Astrocyte (in vitro differentiated cells and primary cell): ENCODE data around the gene LARGE1. TPM values are rescaled to one million over a fixed set of nuclear protein-coding genes. Genes with fewer than 3 reads are reported as not detected.
A peak's percentile ranks its signal among the peaks of the same experiment; 100 is the strongest.

Source experiments
- DNase-seq: peaks from one replicate; pipeline ENCODE4 v3.0.0-alpha.2; 2010; ENCODE audit warnings: low read depth
- FAIRE-seq: peaks from 2 replicates; lab custom pipeline; 2011; peaks lifted over from hg19 to GRCh38; lab: Jason Lieb, UNC
- H2AFZ ChIP-seq: 2 replicates; pipeline ENCODE4 v1.6.0; 2012; ENCODE audit warnings: low read depth, low read length, inconsistent platforms
- H3K27ac ChIP-seq: 2 replicates; pipeline ENCODE4 v1.5.1; 2011; ENCODE audit warnings: low read depth, low read length, inconsistent platforms
- H3K27me3 ChIP-seq: 2 replicates; pipeline ENCODE4 v1.6.0; 2011; ENCODE audit warnings: low read length, inconsistent platforms; ENCODE audit not compliant: insufficient read depth
- H3K36me3 ChIP-seq: 2 replicates; pipeline ENCODE4 v1.5.1; 2011; ENCODE audit warnings: low read length, inconsistent platforms; ENCODE audit not compliant: insufficient read depth
- H3K4me1 ChIP-seq: 2 replicates; pipeline ENCODE4 v1.5.1; 2011; ENCODE audit warnings: low read length, inconsistent platforms; ENCODE audit not compliant: insufficient read depth
- H3K4me2 ChIP-seq: 2 replicates; pipeline ENCODE4 v1.6.0; 2012; ENCODE audit warnings: low read length, inconsistent platforms
- H3K4me3 ChIP-seq: 2 replicates; pipeline ENCODE4 v1.5.1; 2011; ENCODE audit warnings: low read depth, mild to moderate bottlenecking, low read length, inconsistent platforms; ENCODE audit not compliant: insufficient read depth
- H3K79me2 ChIP-seq: 2 replicates; pipeline ENCODE4 v1.6.0; 2012; ENCODE audit warnings: mild to moderate bottlenecking, low read length, inconsistent platforms; ENCODE audit not compliant: insufficient read depth
- H3K9ac ChIP-seq: 2 replicates; pipeline ENCODE4 v1.6.0; 2012; ENCODE audit warnings: mild to moderate bottlenecking, low read length, inconsistent platforms
- H3K9me3 ChIP-seq: 2 replicates; pipeline ENCODE4 v1.5.1; 2012; ENCODE audit warnings: low read depth, mild to moderate bottlenecking, low read length, inconsistent platforms; ENCODE audit not compliant: insufficient read depth
- H4K20me1 ChIP-seq: 2 replicates; pipeline ENCODE4 v1.6.0; 2012; ENCODE audit warnings: low read length, inconsistent platforms; ENCODE audit not compliant: insufficient read depth
- H3K27ac Mint-ChIP-seq: one replicate; pipeline ENCODE4 v1.8.0; 2021; ENCODE audit warnings: mild to moderate bottlenecking, mixed read lengths; ENCODE audit not compliant: unreplicated experiment
- H3K27me3 Mint-ChIP-seq: one replicate; pipeline ENCODE4 v1.8.0; 2021; ENCODE audit warnings: low read depth, mixed read lengths; ENCODE audit not compliant: unreplicated experiment
- H3K36me3 Mint-ChIP-seq: one replicate; pipeline ENCODE4 v1.8.0; 2021; ENCODE audit warnings: low read depth, mixed read lengths; ENCODE audit not compliant: unreplicated experiment
- H3K4me1 Mint-ChIP-seq: one replicate; pipeline ENCODE4 v1.8.0; 2021; ENCODE audit warnings: low read depth, mixed read lengths; ENCODE audit not compliant: unreplicated experiment
- H3K4me3 Mint-ChIP-seq: one replicate; pipeline ENCODE4 v1.8.0; 2021; ENCODE audit warnings: mild to moderate bottlenecking, moderate library complexity, mixed read lengths; ENCODE audit not compliant: unreplicated experiment
- H3K9me3 Mint-ChIP-seq: one replicate; pipeline ENCODE4 v1.8.0; 2021; ENCODE audit warnings: mild to moderate bottlenecking, mixed read lengths; ENCODE audit not compliant: unreplicated experiment
- EZH2 ChIP-seq: IDR thresholded peaks from 2 replicates; pipeline ENCODE4 v1.6.1; 2012; ENCODE audit warnings: mild to moderate bottlenecking, low read length, inconsistent platforms; ENCODE audit not compliant: insufficient read depth
- total RNA-seq: library from RNA; stranded (reverse); gene quantifications from 2 replicates; pipeline ENCODE4 v1.2.1, GENCODE V29; 2021
- TF ChIP-seq, protein P1 (sequence below): IDR thresholded peaks from 2 replicates; pipeline ENCODE4 v1.5.1; 2011; ENCODE audit warnings: low read depth, mild to moderate bottlenecking, inconsistent platforms, low read length, moderate library complexity; ENCODE audit not compliant: insufficient read depth

LARGE1 gene
- total RNA-seq, 1 donor from 2014 or later, result 92.6 TPM

- DNase-seq (no peak), FAIRE-seq (no peak)
- H3K27me3 Mint-ChIP-seq, result no peaks in the 10 kb centered on the region
- Histone ChIP-seq H3K9ac (no peak overlapping the region), H3K4me3 (no peak overlapping the region), H3K9me3 (no peaks in the 10 kb centered on the region), H2AFZ (no peak overlapping the region), H3K4me1 (no peaks in the 10 kb centered on the region), H3K27ac (no peak overlapping the region), H3K79me2 (no peaks in the 10 kb centered on the region), H3K27me3 (no peaks in the 10 kb centered on the region), H4K20me1 (peaks cover 4% of the 10 kb centered on the region), H3K4me2 (no peak overlapping the region), H3K36me3 (no peaks in the 10 kb centered on the region)
- no peak overlapping the region for H3K4me3 Mint-ChIP-seq
- H3K36me3 Mint-ChIP-seq, result peaks cover 11% of the 10 kb centered on the region
- peaks cover 9% of the 10 kb centered on the region for H3K4me1 Mint-ChIP-seq
- no peak overlapping the region for H3K27ac Mint-ChIP-seq
- TF ChIP-seq, protein P1, sequence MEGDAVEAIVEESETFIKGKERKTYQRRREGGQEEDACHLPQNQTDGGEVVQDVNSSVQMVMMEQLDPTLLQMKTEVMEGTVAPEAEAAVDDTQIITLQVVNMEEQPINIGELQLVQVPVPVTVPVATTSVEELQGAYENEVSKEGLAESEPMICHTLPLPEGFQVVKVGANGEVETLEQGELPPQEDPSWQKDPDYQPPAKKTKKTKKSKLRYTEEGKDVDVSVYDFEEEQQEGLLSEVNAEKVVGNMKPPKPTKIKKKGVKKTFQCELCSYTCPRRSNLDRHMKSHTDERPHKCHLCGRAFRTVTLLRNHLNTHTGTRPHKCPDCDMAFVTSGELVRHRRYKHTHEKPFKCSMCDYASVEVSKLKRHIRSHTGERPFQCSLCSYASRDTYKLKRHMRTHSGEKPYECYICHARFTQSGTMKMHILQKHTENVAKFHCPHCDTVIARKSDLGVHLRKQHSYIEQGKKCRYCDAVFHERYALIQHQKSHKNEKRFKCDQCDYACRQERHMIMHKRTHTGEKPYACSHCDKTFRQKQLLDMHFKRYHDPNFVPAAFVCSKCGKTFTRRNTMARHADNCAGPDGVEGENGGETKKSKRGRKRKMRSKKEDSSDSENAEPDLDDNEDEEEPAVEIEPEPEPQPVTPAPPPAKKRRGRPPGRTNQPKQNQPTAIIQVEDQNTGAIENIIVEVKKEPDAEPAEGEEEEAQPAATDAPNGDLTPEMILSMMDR, result no peak
- TF ChIP-seq EZH2, result no peak
- peaks cover 2% of the 10 kb centered on the region for H3K9me3 Mint-ChIP-seq
Observed at GRCh38 chr22:33817512-33818127, 102.7 kb downstream of the LARGE1 start.

- peaks cover 15% of the 10 kb centered on the region for H3K36me3 Mint-ChIP-seq
- Histone ChIP-seq H4K20me1 (peaks cover 13% of the 10 kb centered on the region), H2AFZ (no peak overlapping the region), H3K36me3 (no peaks in the 10 kb centered on the region), H3K4me2 (no peak overlapping the region), H3K4me3 (no peak overlapping the region), H3K9ac (no peak overlapping the region), H3K4me1 (peaks cover 4% of the 10 kb centered on the region), H3K27me3 (no peaks in the 10 kb centered on the region), H3K79me2 (no peaks in the 10 kb centered on the region), H3K27ac (no peak overlapping the region), H3K9me3 (no peaks in the 10 kb centered on the region)
- no peaks in the 10 kb centered on the region for H3K27me3 Mint-ChIP-seq
- peaks cover 2% of the 10 kb centered on the region for H3K9me3 Mint-ChIP-seq
- H3K4me1 Mint-ChIP-seq, result peaks cover 21% of the 10 kb centered on the region
- H3K4me3 Mint-ChIP-seq, result no peak overlapping the region
- TF ChIP-seq EZH2, result no peak
- TF ChIP-seq, protein P1, result no peak
- FAIRE-seq (no peak), DNase-seq (no peak)
- no peak overlapping the region for H3K27ac Mint-ChIP-seq
Observed at GRCh38 chr22:33812360-33812977, 107.8 kb downstream of the LARGE1 start.

DNA sequence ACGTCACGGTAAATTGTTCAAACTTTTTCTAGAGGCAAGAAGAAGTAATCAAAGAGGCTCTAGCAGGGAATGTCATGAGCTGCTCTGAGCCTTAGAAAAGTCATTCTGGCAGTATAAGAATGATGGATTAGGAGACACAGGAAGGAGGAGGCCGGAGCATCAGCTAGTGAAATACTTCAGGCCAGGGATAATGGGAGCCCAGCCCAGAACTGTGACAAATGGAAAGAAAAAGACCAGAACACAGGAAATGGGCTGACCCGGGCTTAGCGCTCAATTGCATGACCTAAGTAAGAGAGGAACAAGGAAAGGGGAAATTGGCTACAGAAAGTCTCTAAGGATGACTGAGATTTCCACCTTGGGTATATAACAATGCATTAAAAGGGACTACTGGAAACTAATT lies 108.6 kb downstream of the LARGE1 start:
- Histone ChIP-seq H3K4me2 (no peak overlapping the region), H3K4me3 (no peak overlapping the region), H3K27me3 (no peaks in the 10 kb centered on the region), H3K36me3 (no peaks in the 10 kb centered on the region), H3K9me3 (no peaks in the 10 kb centered on the region), H3K27ac (no peak overlapping the region), H4K20me1 (peaks cover 13% of the 10 kb centered on the region), H3K79me2 (no peaks in the 10 kb centered on the region), H3K9ac (no peak overlapping the region), H2AFZ (no peak overlapping the region), H3K4me1 (peaks cover 5% of the 10 kb centered on the region)
- H3K9me3 Mint-ChIP-seq, result peaks cover 2% of the 10 kb centered on the region
- no peak for FAIRE-seq
- no peak for TF ChIP-seq EZH2
- TF ChIP-seq, protein P1, result no peak
- H3K36me3 Mint-ChIP-seq, result peaks cover 14% of the 10 kb centered on the region
- peak; percentile 67 for DNase-seq
- H3K4me3 Mint-ChIP-seq, result no peak overlapping the region
- no peaks in the 10 kb centered on the region for H3K27me3 Mint-ChIP-seq
- H3K27ac Mint-ChIP-seq, result no peak overlapping the region
- H3K4me1 Mint-ChIP-seq, result peaks cover 26% of the 10 kb centered on the region
